DMS53 treated with DMSO at 0.1 percent for 48 hours (cell line): Measurements from ENCODE around the gene RALY.
"Not testable (repeated sequence)": the region's sequence is repeated elsewhere in the genome, so short reads cannot be mapped to it uniquely, and the experiment has no call there.

Experiments
- DNase-seq: peaks from one replicate; lab custom pipeline; 2025; ENCODE audit not compliant: unreplicated experiment; lab: John Stamatoyannopoulos, UW

RALY gene

GRCh38 chr20:34132491-34132890 lies 138.8 kb downstream of the RALY start:
- not testable (repeated sequence) for DNase-seq

GRCh38 chr20:34132943-34133342 lies 139.2 kb downstream of the RALY start:
- DNase-seq = not testable (repeated sequence)

GRCh38 chr20:34133365-34133860 lies 139.7 kb downstream of the RALY start:
- DNase-seq = not testable (repeated sequence)
